ENCODE data around the gene UNC45B.

The UNC45B gene

DNA sequence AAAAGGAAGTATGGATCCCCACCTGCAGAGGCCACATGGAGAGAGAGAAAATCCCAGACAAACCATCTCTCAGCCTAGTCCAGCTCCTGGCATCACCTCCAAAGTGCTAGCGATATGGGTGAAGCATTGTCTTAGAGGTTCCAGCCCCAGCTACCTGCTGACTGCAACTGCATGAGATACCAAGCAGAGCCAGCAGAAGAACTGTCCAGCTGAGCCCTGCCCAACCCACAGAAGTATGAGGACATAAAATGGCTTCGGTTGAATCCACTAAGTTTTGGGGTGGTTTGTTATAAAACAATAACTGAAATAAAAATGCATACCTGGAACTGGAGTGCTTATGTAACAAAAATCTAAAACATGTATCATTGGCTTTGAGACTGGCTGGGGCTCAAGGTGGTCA is 74.8 kb downstream of the UNC45B start:
- Histone ChIP-seq H3K23ac (ENCODE audit: low read length in 2 of 2) (no peak overlapping the region), H3K4me1 (ENCODE audit: control insufficient read depth, insufficient read depth, low read depth, low read length) (no peaks in the 10 kb centered on the region), H3K4ac (ENCODE audit: low read depth in 1 of 2, low read length in 2 of 2) (no peak overlapping the region), H4K91ac (ENCODE audit: low read length) (no peak overlapping the region), H4K8ac (ENCODE audit: low read length) (no peak overlapping the region), H3K27ac (ENCODE audit: low read length, poor library complexity, severe bottlenecking) (no peak overlapping the region), H2BK12ac (ENCODE audit: low read length in 2 of 2) (no peak overlapping the region), H2BK15ac (ENCODE audit: low read depth, poor library complexity, severe bottlenecking) (no peak overlapping the region), H2BK120ac (ENCODE audit: low read depth, low read length) (no peak overlapping the region), H2AK5ac (ENCODE audit: low read length, severe bottlenecking) (no peak overlapping the region), H3K36me3 (ENCODE audit: control insufficient read depth in 1 of 2, insufficient read depth in 2 of 2, low read depth in 1 of 2, low read length in 2 of 2) (no peaks in the 10 kb centered on the region), H3K9ac (ENCODE audit: low read length) (no peak overlapping the region), H3K79me1 (replicated peaks; ENCODE audit: low read length, poor library complexity, severe bottlenecking) (no peaks in the 10 kb centered on the region), H3K9me3 (ENCODE audit: control insufficient read depth, low read length) (no peaks in the 10 kb centered on the region), H3K27me3 (ENCODE audit: control insufficient read depth in 1 of 2, insufficient read depth in 1 of 2, low read length in 2 of 2) (no peaks in the 10 kb centered on the region), H3K4me2 (ENCODE audit: low read length, poor library complexity, severe bottlenecking) (no peak overlapping the region), H2AFZ (ENCODE audit: low read depth, low read length) (no peak overlapping the region), H2BK5ac (ENCODE audit: low read depth, low read length, poor library complexity, severe bottlenecking) (no peak overlapping the region), H3K14ac (ENCODE audit: low read length in 2 of 2) (no peak overlapping the region), H3K18ac (ENCODE audit: low read depth in 1 of 2, low read length in 2 of 2) (no peak overlapping the region), H3K4me3 (ENCODE audit: insufficient read depth in 1 of 2, low read depth in 1 of 2, low read length in 2 of 2) (no peak overlapping the region)
- 100% methylated on average over 1 of the region's 2 CpGs for WGBS
- no peak for DNase-seq

DNA sequence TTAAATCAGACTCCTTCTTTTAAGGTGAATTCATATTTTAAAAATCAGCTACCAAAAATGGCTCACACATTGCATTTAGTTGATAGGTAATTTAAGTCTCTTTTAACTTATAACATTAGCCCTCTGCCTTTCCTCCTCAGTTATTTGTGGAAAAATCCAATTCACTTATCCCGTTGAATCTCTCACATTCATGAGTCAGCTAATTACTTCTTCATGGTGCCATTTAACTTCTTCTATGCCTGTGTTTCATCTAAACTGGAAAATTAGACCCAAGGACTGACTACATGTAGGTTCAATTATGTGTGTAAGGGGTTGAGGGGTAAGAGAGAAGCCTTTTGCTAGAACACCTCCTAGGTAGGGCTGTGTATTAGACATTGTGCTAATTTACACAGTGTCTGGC is 76.8 kb downstream of the UNC45B start:
- Histone ChIP-seq H3K4me1 (ENCODE audit: control insufficient read depth, insufficient read depth, low read depth, low read length) (no peaks in the 10 kb centered on the region), H3K79me1 (replicated peaks; ENCODE audit: low read length, poor library complexity, severe bottlenecking) (no peaks in the 10 kb centered on the region), H2AFZ (ENCODE audit: low read depth, low read length) (no peak overlapping the region), H3K9me3 (ENCODE audit: control insufficient read depth, low read length) (no peaks in the 10 kb centered on the region), H3K27ac (ENCODE audit: low read length, poor library complexity, severe bottlenecking) (no peak overlapping the region), H4K91ac (ENCODE audit: low read length) (no peak overlapping the region), H2AK5ac (ENCODE audit: low read length, severe bottlenecking) (no peak overlapping the region), H3K23ac (ENCODE audit: low read length in 2 of 2) (no peak overlapping the region), H2BK15ac (ENCODE audit: low read depth, poor library complexity, severe bottlenecking) (no peak overlapping the region), H3K36me3 (ENCODE audit: control insufficient read depth in 1 of 2, insufficient read depth in 2 of 2, low read depth in 1 of 2, low read length in 2 of 2) (no peaks in the 10 kb centered on the region), H3K4me3 (ENCODE audit: insufficient read depth in 1 of 2, low read depth in 1 of 2, low read length in 2 of 2) (no peak overlapping the region), H4K8ac (ENCODE audit: low read length) (no peak overlapping the region), H3K4me2 (ENCODE audit: low read length, poor library complexity, severe bottlenecking) (no peak overlapping the region), H3K4ac (ENCODE audit: low read depth in 1 of 2, low read length in 2 of 2) (no peak overlapping the region), H3K9ac (ENCODE audit: low read length) (no peak overlapping the region), H3K27me3 (ENCODE audit: control insufficient read depth in 1 of 2, insufficient read depth in 1 of 2, low read length in 2 of 2) (no peaks in the 10 kb centered on the region), H2BK120ac (ENCODE audit: low read depth, low read length) (no peak overlapping the region), H2BK5ac (ENCODE audit: low read depth, low read length, poor library complexity, severe bottlenecking) (no peak overlapping the region), H3K18ac (ENCODE audit: low read depth in 1 of 2, low read length in 2 of 2) (no peak overlapping the region), H3K14ac (ENCODE audit: low read length in 2 of 2) (no peak overlapping the region), H2BK12ac (ENCODE audit: low read length in 2 of 2) (no peak overlapping the region)
- no peak for DNase-seq
- 63% methylated on average over 1 of the region's 1 CpG for WGBS

DNA sequence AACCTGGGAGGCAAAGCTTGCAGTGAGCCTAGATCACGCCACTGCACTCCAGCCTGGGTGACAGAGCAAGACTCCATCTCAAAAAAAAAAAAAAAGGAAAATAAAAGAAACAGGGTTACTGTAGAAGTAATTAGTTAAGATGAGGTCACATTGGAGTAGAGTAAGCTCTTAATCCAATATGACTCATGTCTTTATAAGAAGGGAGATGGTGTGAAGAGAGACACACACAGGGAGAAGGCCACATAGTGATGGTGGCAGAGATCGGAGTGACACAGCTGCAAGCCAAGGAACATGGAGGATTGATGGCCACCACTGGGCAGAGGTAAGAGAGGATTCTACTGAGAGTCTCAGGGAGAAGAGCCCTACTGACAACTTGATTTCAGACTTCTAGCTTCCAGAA is 79.9 kb downstream of the UNC45B start:
- no peaks in the 10 kb centered on the region for H3K27me3 ChIP-seq (ENCODE audit: control insufficient read depth in 1 of 2, insufficient read depth in 1 of 2, low read length in 2 of 2)
- H2BK120ac ChIP-seq (ENCODE audit: low read depth, low read length): no peak overlapping the region
- no peak overlapping the region for H2BK5ac ChIP-seq (ENCODE audit: low read depth, low read length, poor library complexity, severe bottlenecking)
- H4K91ac ChIP-seq (ENCODE audit: low read length): no peak overlapping the region
- no peaks in the 10 kb centered on the region for H3K9me3 ChIP-seq (ENCODE audit: control insufficient read depth, low read length)
- H3K18ac ChIP-seq (ENCODE audit: low read depth in 1 of 2, low read length in 2 of 2): no peak overlapping the region
- H3K36me3 ChIP-seq (ENCODE audit: control insufficient read depth in 1 of 2, insufficient read depth in 2 of 2, low read depth in 1 of 2, low read length in 2 of 2): no peaks in the 10 kb centered on the region
- no peak overlapping the region for H2AFZ ChIP-seq (ENCODE audit: low read depth, low read length)
- no peak overlapping the region for H2BK15ac ChIP-seq (ENCODE audit: low read depth, poor library complexity, severe bottlenecking)
- H2BK12ac ChIP-seq (ENCODE audit: low read length in 2 of 2): no peak overlapping the region
- no peak overlapping the region for H4K8ac ChIP-seq (ENCODE audit: low read length)
- no peak overlapping the region for H3K4ac ChIP-seq (ENCODE audit: low read depth in 1 of 2, low read length in 2 of 2)
- no peaks in the 10 kb centered on the region for H3K79me1 ChIP-seq (replicated peaks; ENCODE audit: low read length, poor library complexity, severe bottlenecking)
- H3K4me2 ChIP-seq (ENCODE audit: low read length, poor library complexity, severe bottlenecking): no peak overlapping the region
- no peak overlapping the region for H3K14ac ChIP-seq (ENCODE audit: low read length in 2 of 2)
- DNase-seq: no peak
- no peak overlapping the region for H3K4me3 ChIP-seq (ENCODE audit: insufficient read depth in 1 of 2, low read depth in 1 of 2, low read length in 2 of 2)
- H3K4me1 ChIP-seq (ENCODE audit: control insufficient read depth, insufficient read depth, low read depth, low read length): no peaks in the 10 kb centered on the region
- H3K23ac ChIP-seq (ENCODE audit: low read length in 2 of 2): no peak overlapping the region
- no peak overlapping the region for H2AK5ac ChIP-seq (ENCODE audit: low read length, severe bottlenecking)
- 90% methylated on average over 1 of the region's 2 CpGs for WGBS
- no peak overlapping the region for H3K9ac ChIP-seq (ENCODE audit: low read length)
- H3K27ac ChIP-seq (ENCODE audit: low read length, poor library complexity, severe bottlenecking): no peak overlapping the region

DNA sequence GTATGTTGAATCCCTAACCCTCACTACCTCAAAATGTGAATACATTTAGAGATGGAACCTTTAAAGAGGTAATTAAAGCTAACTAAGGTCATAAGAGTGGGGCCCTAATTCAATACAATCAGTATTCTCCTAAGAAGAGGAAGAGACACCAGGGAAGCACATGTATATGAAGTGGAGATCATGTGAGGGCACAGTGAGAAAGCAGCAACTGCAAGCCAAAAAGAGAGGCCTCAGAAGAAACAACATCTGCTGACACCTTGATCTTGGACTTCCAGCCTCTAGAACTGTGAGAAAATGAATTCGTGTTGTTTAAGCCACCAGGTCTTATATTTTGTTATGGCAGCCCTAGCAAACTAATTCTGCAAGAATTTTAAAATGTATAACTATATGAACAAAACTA is 82.0 kb downstream of the UNC45B start:
- Histone ChIP-seq H3K14ac (ENCODE audit: low read length in 2 of 2) (no peak overlapping the region), H2BK15ac (ENCODE audit: low read depth, poor library complexity, severe bottlenecking) (no peak overlapping the region), H3K4me2 (ENCODE audit: low read length, poor library complexity, severe bottlenecking) (no peak overlapping the region), H3K4me1 (ENCODE audit: control insufficient read depth, insufficient read depth, low read depth, low read length) (no peaks in the 10 kb centered on the region), H3K27ac (ENCODE audit: low read length, poor library complexity, severe bottlenecking) (no peak overlapping the region), H3K79me1 (replicated peaks; ENCODE audit: low read length, poor library complexity, severe bottlenecking) (no peaks in the 10 kb centered on the region), H4K91ac (ENCODE audit: low read length) (no peak overlapping the region), H4K8ac (ENCODE audit: low read length) (no peak overlapping the region), H3K23ac (ENCODE audit: low read length in 2 of 2) (no peak overlapping the region), H3K4me3 (ENCODE audit: insufficient read depth in 1 of 2, low read depth in 1 of 2, low read length in 2 of 2) (no peak overlapping the region), H2AK5ac (ENCODE audit: low read length, severe bottlenecking) (no peak overlapping the region), H3K9me3 (ENCODE audit: control insufficient read depth, low read length) (no peaks in the 10 kb centered on the region), H2AFZ (ENCODE audit: low read depth, low read length) (no peak overlapping the region), H3K36me3 (ENCODE audit: control insufficient read depth in 1 of 2, insufficient read depth in 2 of 2, low read depth in 1 of 2, low read length in 2 of 2) (no peaks in the 10 kb centered on the region), H2BK12ac (ENCODE audit: low read length in 2 of 2) (no peak overlapping the region), H2BK5ac (ENCODE audit: low read depth, low read length, poor library complexity, severe bottlenecking) (no peak overlapping the region), H3K18ac (ENCODE audit: low read depth in 1 of 2, low read length in 2 of 2) (no peak overlapping the region), H2BK120ac (ENCODE audit: low read depth, low read length) (no peak overlapping the region), H3K27me3 (ENCODE audit: control insufficient read depth in 1 of 2, insufficient read depth in 1 of 2, low read length in 2 of 2) (no peaks in the 10 kb centered on the region), H3K9ac (ENCODE audit: low read length) (no peak overlapping the region), H3K4ac (ENCODE audit: low read depth in 1 of 2, low read length in 2 of 2) (no peak overlapping the region)
- no peak for DNase-seq
- no CpG with 5 or more reads among the region's 1 CpG for WGBS

Data from mesenchymal stem cell (in vitro differentiated cells and primary cell).